Esophagus (tissue), 2 donors: ENCODE data around the gene MOV10L1. TPM values are rescaled to one million over a fixed set of nuclear protein-coding genes. Genes with fewer than 3 reads are reported as not detected.
"Not testable (repeated sequence)": the region's sequence is repeated elsewhere in the genome, so short reads cannot be mapped to it uniquely, and the experiment has no call there.

Source experiments
- H3K27ac ChIP-seq, 2 donors: one replicate each; pipeline ENCODE4 v1.5.1; 2013; ENCODE audit warnings: low read depth in 2 of 2, mild to moderate bottlenecking in 2 of 2, inconsistent platforms in 1 of 2, low read length in 1 of 2, moderate library complexity in 1 of 2
- H3K27me3 ChIP-seq, 2 donors: one replicate each; pipeline ENCODE4 v1.6.1; 2013; ENCODE audit warnings: low read length in 2 of 2, control low read depth in 1 of 2, mild to moderate bottlenecking in 1 of 2; ENCODE audit not compliant: insufficient read depth in 2 of 2, control insufficient read depth in 1 of 2
- H3K36me3 ChIP-seq, 2 donors: one replicate each; pipeline ENCODE4 v1.6.1; 2013; ENCODE audit warnings: low read length in 1 of 2; ENCODE audit not compliant: control insufficient read depth in 2 of 2, insufficient read depth in 2 of 2
- H3K4me1 ChIP-seq, 2 donors: one replicate each; pipeline ENCODE4 v1.6.1; 2013; ENCODE audit warnings: low read length in 1 of 2; ENCODE audit not compliant: control insufficient read depth in 2 of 2, insufficient read depth in 2 of 2
- H3K4me3 ChIP-seq, 2 donors: one replicate each; pipeline ENCODE4 v1.5.1; 2013; ENCODE audit warnings: low read length in 2 of 2, mild to moderate bottlenecking in 2 of 2, low read depth in 1 of 2, moderate library complexity in 1 of 2
- H3K9me3 ChIP-seq, 2 donors: one replicate each; pipeline ENCODE4 v1.6.1; 2013; ENCODE audit warnings: mild to moderate bottlenecking in 2 of 2, low read depth in 1 of 2, low read length in 1 of 2, moderate library complexity in 1 of 2; ENCODE audit not compliant: control insufficient read depth in 2 of 2, insufficient read depth in 1 of 2
- WGBS, 2 donors: extraction: QIAGEN DNeasy Blood & Tissue Kit; methylation state at CpG; one replicate each; pipeline ENCODE4 v1.1.7; 2013; 5-methylcytosine and 5-hydroxymethylcytosine counted together
- polyA plus RNA-seq, 2 donors: library from polyadenylated mRNA; stranded (reverse); fragments of 200-250 nt; gene quantifications; one replicate each; pipeline ENCODE4 v1.2.3, GENCODE V29; 2013
- donor health status: healthy with polysubstance abuse.
- donor health status: Bipolar disorder and iron deficiency.

Gene MOV10L1
- polyA plus RNA-seq, 2 donors = 0.18 to 0.22 TPM

GRCh38 chr22:50125029-50125428 lies 35.2 kb downstream of the MOV10L1 start:
- 82 to 85% methylated on average over 9 of the region's 9 CpGs for WGBS, 2 donors
- H3K9me3 ChIP-seq = peaks cover 0 to 4% of the 10 kb centered on the region in 2 donors

GRCh38 chr22:50129121-50129736 lies 39.4 kb downstream of the MOV10L1 start:
- H3K36me3 ChIP-seq = no peaks in the 10 kb centered on the region
- H3K4me1 ChIP-seq = no peaks in the 10 kb centered on the region
- no peaks in the 10 kb centered on the region for H3K27me3 ChIP-seq
- H3K4me3 ChIP-seq = no peak overlapping the region
- 77 to 84% methylated on average over 10 of the region's 10 CpGs for WGBS, 2 donors
- H3K9me3 ChIP-seq = no peaks in the 10 kb centered on the region
- no peak overlapping the region for H3K27ac ChIP-seq

More at GRCh38 chr22:50125029-50125428, 35.2 kb downstream of the MOV10L1 start:
- Histone ChIP-seq H3K27ac (no peak overlapping the region), H3K4me1 (no peaks in the 10 kb centered on the region), H3K4me3 (no peak overlapping the region), H3K36me3 (no peaks in the 10 kb centered on the region), H3K27me3 (peaks cover 0 to under 1% of the 10 kb centered on the region in 2 donors)

- Histone ChIP-seq H3K27ac (no peak overlapping the region), H3K9me3 (no peaks in the 10 kb centered on the region), H3K36me3 (no peaks in the 10 kb centered on the region), H3K4me1 (no peaks in the 10 kb centered on the region), H3K27me3 (no peaks in the 10 kb centered on the region), H3K4me3 (no peak overlapping the region)
- 88 to 94% methylated on average over 4 of the region's 4 CpGs for WGBS, 2 donors
These were observed 42.1 kb downstream of the MOV10L1 start for GRCh38 chr22:50131894-50132293.

- Histone ChIP-seq H3K36me3 (no peaks in the 10 kb centered on the region), H3K27ac (no peak overlapping the region), H3K27me3 (no peaks in the 10 kb centered on the region), H3K4me3 (no peak overlapping the region), H3K9me3 (no peaks in the 10 kb centered on the region), H3K4me1 (no peaks in the 10 kb centered on the region)
- 83 to 86% methylated on average over 10 of the region's 10 CpGs for WGBS, 2 donors
These were observed 44.7 kb downstream of the MOV10L1 start for GRCh38 chr22:50134481-50134880.

- peaks cover 0 to 2% of the 10 kb centered on the region in 2 donors for H3K4me1 ChIP-seq
- no peak overlapping the region for H3K27ac ChIP-seq
- no peaks in the 10 kb centered on the region for H3K27me3 ChIP-seq
- no peaks in the 10 kb centered on the region for H3K9me3 ChIP-seq
- 59 to 64% methylated on average over 5 of the region's 5 CpGs for WGBS, 2 donors
- H3K36me3 ChIP-seq = no peaks in the 10 kb centered on the region
- no peak overlapping the region for H3K4me3 ChIP-seq
These were observed 46.8 kb downstream of the MOV10L1 start for GRCh38 chr22:50136581-50137015.

DNA sequence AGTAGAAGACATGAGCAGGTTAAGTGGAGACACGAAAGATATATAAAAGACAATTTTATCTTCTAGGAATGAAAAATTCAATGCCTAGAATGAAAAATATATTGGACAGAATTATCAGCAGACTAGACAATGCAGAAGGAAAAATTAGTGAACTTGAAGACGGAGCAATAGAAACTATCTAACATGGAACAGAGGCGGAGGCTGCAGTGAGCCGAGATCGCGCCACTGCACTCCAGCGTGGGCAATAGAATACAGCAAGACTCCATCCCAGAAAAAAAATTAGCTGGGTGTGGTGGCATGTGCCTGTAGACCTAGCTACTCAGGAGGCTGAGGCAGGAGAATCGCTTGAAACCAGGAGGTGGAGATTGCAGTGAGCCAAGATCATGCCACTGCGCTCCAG lies 47.5 kb downstream of the MOV10L1 start:
- H3K4me1 ChIP-seq, H3K36me3 ChIP-seq, H3K27me3 ChIP-seq, H3K9me3 ChIP-seq, H3K27ac ChIP-seq, H3K4me3 ChIP-seq: not testable (repeated sequence)
- WGBS, 2 donors = 96% methylated on average over 9 of the region's 9 CpGs

DNA sequence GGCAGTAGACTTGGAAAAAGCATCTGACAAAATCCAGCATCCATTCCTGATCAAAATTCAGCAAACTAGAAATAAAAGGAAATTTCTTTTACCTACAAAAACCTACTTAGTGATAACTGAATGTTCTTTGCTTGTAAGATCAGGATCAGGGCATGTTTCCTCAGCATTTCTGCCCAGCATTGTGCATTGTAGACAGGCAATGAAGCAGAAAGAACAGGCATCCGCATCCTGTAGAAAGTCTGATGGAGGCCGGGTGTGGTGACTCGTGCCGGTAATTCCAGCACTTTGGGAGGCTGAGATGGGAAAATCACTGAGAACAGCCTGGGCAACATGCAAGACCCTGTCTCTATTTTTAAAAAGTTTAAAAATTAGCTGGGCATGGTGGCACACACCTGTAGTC lies 48.2 kb downstream of the MOV10L1 start:
- Histone ChIP-seq H3K27ac (no peak overlapping the region), H3K27me3 (no peaks in the 10 kb centered on the region), H3K9me3 (no peaks in the 10 kb centered on the region), H3K4me1 (peaks cover 0 to 2% of the 10 kb centered on the region in 2 donors), H3K4me3 (no peak overlapping the region), H3K36me3 (no peaks in the 10 kb centered on the region)
- WGBS, 2 donors = 53 to 77% methylated on average over 4 of the region's 4 CpGs

DNA sequence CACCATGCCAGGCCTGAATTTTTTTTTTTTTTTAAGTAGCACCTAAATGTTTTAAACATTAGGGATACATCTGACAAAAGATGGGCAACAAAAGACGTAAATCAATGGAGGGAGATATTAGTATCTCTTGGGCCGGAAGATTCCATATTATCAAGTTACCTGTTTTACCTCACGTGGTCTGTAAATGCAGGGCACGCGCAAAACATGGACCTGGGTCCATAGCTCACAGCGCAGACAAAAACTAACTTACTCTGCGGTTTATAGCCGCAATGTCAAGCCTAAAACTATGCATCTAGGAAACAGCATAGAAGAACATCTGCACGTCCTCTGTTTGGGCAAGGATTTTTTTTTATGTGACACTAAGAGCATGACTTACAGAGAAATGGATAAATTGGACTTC lies 49.2 kb downstream of the MOV10L1 start:
- H3K27me3 ChIP-seq = no peaks in the 10 kb centered on the region
- H3K4me3 ChIP-seq = no peak overlapping the region
- H3K27ac ChIP-seq = no peak overlapping the region
- WGBS, 2 donors = 90 to 93% methylated on average over 9 of the region's 9 CpGs
- H3K36me3 ChIP-seq = no peaks in the 10 kb centered on the region
- peaks cover 0 to 2% of the 10 kb centered on the region in 2 donors for H3K4me1 ChIP-seq
- H3K9me3 ChIP-seq = no peaks in the 10 kb centered on the region

- Histone ChIP-seq H3K27ac (no peak overlapping the region), H3K36me3 (no peaks in the 10 kb centered on the region), H3K4me3 (no peak overlapping the region), H3K9me3 (no peaks in the 10 kb centered on the region), H3K27me3 (no peaks in the 10 kb centered on the region), H3K4me1 (peaks cover 0 to 2% of the 10 kb centered on the region in 2 donors)
- 64 to 68% methylated on average over 15 of the region's 15 CpGs for WGBS, 2 donors
These were observed 50.1 kb downstream of the MOV10L1 start for GRCh38 chr22:50139843-50140415.

DNA sequence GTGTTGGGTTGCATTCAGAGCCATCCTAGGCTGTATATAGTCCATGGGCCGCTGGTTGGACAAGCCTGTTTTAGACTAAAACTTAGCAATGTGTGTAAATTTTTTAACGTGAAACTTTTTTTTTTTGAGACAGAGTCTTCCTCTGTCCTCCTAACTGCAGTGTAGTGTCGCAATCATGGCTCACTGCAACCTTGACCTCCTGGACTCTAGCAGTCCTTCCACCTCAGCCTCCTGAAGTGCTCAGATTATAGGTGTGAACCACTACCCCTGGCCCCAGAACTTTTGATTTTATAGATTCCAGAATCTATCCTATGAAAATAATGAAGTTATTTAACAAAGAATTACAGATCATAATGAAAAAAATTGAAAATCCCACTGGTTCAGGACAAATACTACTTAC lies 50.8 kb downstream of the MOV10L1 start:
- no peaks in the 10 kb centered on the region for H3K27me3 ChIP-seq
- H3K4me3 ChIP-seq = no peak overlapping the region
- no peaks in the 10 kb centered on the region for H3K36me3 ChIP-seq
- 65 to 80% methylated on average over 3 of the region's 3 CpGs for WGBS, 2 donors
- no peak overlapping the region for H3K27ac ChIP-seq
- no peaks in the 10 kb centered on the region for H3K9me3 ChIP-seq
- H3K4me1 ChIP-seq = peaks cover 0 to 2% of the 10 kb centered on the region in 2 donors
